ENCODE results near the gene WIPF3.

DNA sequence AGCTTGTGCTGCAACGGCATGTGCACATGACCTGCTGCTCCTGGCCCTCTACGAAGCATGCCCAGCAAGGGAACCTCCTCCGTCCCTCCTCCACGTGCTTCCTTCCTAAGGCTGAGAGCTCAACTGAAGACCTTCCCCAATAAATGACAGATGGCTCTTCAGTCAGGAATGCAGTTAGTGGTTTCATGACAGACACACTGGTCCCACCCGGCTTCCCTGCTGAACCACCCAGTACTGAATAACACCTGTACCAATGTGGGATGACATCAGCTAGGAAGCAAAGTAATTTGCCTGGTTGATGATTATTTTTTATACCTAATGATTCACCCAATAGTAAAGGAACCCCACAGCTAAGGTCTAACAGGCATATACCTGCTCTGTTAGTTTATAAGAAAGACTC lies 114.2 kb downstream of the WIPF3 start:
- no peak for TF ChIP-seq CTCF (IDR thresholded peaks at IDR 0.05)
- TF ChIP-seq, protein P1, sequence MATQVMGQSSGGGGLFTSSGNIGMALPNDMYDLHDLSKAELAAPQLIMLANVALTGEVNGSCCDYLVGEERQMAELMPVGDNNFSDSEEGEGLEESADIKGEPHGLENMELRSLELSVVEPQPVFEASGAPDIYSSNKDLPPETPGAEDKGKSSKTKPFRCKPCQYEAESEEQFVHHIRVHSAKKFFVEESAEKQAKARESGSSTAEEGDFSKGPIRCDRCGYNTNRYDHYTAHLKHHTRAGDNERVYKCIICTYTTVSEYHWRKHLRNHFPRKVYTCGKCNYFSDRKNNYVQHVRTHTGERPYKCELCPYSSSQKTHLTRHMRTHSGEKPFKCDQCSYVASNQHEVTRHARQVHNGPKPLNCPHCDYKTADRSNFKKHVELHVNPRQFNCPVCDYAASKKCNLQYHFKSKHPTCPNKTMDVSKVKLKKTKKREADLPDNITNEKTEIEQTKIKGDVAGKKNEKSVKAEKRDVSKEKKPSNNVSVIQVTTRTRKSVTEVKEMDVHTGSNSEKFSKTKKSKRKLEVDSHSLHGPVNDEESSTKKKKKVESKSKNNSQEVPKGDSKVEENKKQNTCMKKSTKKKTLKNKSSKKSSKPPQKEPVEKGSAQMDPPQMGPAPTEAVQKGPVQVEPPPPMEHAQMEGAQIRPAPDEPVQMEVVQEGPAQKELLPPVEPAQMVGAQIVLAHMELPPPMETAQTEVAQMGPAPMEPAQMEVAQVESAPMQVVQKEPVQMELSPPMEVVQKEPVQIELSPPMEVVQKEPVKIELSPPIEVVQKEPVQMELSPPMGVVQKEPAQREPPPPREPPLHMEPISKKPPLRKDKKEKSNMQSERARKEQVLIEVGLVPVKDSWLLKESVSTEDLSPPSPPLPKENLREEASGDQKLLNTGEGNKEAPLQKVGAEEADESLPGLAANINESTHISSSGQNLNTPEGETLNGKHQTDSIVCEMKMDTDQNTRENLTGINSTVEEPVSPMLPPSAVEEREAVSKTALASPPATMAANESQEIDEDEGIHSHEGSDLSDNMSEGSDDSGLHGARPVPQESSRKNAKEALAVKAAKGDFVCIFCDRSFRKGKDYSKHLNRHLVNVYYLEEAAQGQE (IDR thresholded peaks at IDR 0.05; ENCODE audit: insufficient read depth in 1 of 2, low read depth in 2 of 2, low read length in 1 of 2), result no peak
